H1 (cell line): Measurements from ENCODE around the gene GPRASP3. TPM values are rescaled to one million over a fixed set of nuclear protein-coding genes. Genes with fewer than 3 reads are reported as not detected.

Experiments used
- CEBPB ChIP-seq: IDR thresholded peaks from 2 replicates; pipeline ENCODE4 v1.6.1; 2012; ENCODE audit warnings: low read depth, low read length
- CREB1 ChIP-seq: IDR thresholded peaks from 2 replicates; pipeline ENCODE4 v1.6.1; 2012; ENCODE audit warnings: inconsistent platforms
- JUND ChIP-seq: IDR thresholded peaks from 2 replicates; pipeline ENCODE4 v1.6.1; 2011; ENCODE audit warnings: mild to moderate bottlenecking, improper control_type of control experiment, low read length
- POLR2AphosphoS5 ChIP-seq: IDR thresholded peaks from 2 replicates; pipeline ENCODE4 v1.6.1; 2011; ENCODE audit warnings: low read depth, low read length
- RXRA ChIP-seq: IDR thresholded peaks from 2 replicates; pipeline ENCODE4 v1.6.1; 2011; ENCODE audit warnings: low read depth, mild to moderate bottlenecking, low read length, moderate library complexity; ENCODE audit not compliant: insufficient read depth
- polyA plus RNA-seq, 7 experiments: library from polyadenylated mRNA; depleted of rRNA in 3 of 7; stranded (reverse) in 5 of 7; unstranded in 2 of 7; fragments of >200 nt in 5 of 7; fragments of 200-250 nt in 2 of 7; gene quantifications; 1 replicate in 5 of 7; 2 replicates in 1 of 7; 4 replicates in 1 of 7; pipeline versions ENCODE4 v1.2.1 to v1.2.3, GENCODE V29; 2011 to 2013; ENCODE audit warnings: missing spikeins in 2 of 7, mixed read lengths in 2 of 7
- total RNA-seq: library from RNA; stranded (reverse); fragmentation: NEBNext Ultra II Directional; extraction: Animal tissue kit (Norgen Biotek cat#: 25700); gene quantifications from 2 replicates; pipeline ENCODE4 v1.2.1, GENCODE V29; 2021
- TF ChIP-seq, protein P1 (sequence below): fragments of 300-600 bp; sonication (generic); IDR thresholded peaks from 2 replicates; pipeline ENCODE4 v1.7.1; 2012; ENCODE audit warnings: low read length, moderate library complexity, mild to moderate bottlenecking, inconsistent platforms; ENCODE audit not compliant: insufficient replicate concordance

GPRASP3 gene
- total and polyA plus RNA-seq, 2 of the 8 experiments (the other 6 are each of a cell fraction or from before 2014, with no cell fraction given) = 7.0 to 19.8 TPM

DNA sequence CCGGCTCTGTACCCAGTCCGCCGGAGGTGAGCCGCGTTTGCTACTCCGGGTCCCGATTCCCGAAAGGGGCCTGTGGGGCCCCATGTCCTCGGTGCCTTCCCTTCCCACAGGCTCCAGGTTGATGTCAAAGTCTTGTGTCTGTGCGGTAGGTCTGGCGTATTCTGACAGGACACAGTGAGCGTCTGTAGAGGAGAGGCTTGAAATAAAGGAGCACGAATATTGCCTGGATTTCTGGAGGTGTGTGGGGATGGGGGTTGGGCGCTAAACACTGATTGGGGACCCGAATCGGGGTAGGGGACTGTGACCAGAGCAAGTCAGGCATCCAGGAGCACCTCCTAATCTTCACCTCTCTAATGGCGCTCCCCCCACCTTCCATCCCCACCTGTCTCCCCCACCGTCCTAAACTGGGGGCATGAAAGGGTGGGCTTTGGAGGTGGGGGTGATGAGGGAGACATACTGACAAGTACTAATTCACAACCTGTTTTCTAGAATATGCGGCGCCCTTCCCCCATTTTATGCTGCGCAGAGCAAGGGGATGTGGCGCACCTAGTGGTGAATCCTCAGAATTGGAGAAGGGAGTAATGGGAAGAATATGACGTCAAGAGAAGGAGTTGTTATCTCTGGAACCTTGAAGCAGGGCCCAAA, 7.4 kb upstream of the GPRASP3 start (continued):
- no peak for TF ChIP-seq POLR2AphosphoS5
- peak; percentile 41; the same call in 1 of the 2 replicates for TF ChIP-seq CREB1
- TF ChIP-seq, protein P1, sequence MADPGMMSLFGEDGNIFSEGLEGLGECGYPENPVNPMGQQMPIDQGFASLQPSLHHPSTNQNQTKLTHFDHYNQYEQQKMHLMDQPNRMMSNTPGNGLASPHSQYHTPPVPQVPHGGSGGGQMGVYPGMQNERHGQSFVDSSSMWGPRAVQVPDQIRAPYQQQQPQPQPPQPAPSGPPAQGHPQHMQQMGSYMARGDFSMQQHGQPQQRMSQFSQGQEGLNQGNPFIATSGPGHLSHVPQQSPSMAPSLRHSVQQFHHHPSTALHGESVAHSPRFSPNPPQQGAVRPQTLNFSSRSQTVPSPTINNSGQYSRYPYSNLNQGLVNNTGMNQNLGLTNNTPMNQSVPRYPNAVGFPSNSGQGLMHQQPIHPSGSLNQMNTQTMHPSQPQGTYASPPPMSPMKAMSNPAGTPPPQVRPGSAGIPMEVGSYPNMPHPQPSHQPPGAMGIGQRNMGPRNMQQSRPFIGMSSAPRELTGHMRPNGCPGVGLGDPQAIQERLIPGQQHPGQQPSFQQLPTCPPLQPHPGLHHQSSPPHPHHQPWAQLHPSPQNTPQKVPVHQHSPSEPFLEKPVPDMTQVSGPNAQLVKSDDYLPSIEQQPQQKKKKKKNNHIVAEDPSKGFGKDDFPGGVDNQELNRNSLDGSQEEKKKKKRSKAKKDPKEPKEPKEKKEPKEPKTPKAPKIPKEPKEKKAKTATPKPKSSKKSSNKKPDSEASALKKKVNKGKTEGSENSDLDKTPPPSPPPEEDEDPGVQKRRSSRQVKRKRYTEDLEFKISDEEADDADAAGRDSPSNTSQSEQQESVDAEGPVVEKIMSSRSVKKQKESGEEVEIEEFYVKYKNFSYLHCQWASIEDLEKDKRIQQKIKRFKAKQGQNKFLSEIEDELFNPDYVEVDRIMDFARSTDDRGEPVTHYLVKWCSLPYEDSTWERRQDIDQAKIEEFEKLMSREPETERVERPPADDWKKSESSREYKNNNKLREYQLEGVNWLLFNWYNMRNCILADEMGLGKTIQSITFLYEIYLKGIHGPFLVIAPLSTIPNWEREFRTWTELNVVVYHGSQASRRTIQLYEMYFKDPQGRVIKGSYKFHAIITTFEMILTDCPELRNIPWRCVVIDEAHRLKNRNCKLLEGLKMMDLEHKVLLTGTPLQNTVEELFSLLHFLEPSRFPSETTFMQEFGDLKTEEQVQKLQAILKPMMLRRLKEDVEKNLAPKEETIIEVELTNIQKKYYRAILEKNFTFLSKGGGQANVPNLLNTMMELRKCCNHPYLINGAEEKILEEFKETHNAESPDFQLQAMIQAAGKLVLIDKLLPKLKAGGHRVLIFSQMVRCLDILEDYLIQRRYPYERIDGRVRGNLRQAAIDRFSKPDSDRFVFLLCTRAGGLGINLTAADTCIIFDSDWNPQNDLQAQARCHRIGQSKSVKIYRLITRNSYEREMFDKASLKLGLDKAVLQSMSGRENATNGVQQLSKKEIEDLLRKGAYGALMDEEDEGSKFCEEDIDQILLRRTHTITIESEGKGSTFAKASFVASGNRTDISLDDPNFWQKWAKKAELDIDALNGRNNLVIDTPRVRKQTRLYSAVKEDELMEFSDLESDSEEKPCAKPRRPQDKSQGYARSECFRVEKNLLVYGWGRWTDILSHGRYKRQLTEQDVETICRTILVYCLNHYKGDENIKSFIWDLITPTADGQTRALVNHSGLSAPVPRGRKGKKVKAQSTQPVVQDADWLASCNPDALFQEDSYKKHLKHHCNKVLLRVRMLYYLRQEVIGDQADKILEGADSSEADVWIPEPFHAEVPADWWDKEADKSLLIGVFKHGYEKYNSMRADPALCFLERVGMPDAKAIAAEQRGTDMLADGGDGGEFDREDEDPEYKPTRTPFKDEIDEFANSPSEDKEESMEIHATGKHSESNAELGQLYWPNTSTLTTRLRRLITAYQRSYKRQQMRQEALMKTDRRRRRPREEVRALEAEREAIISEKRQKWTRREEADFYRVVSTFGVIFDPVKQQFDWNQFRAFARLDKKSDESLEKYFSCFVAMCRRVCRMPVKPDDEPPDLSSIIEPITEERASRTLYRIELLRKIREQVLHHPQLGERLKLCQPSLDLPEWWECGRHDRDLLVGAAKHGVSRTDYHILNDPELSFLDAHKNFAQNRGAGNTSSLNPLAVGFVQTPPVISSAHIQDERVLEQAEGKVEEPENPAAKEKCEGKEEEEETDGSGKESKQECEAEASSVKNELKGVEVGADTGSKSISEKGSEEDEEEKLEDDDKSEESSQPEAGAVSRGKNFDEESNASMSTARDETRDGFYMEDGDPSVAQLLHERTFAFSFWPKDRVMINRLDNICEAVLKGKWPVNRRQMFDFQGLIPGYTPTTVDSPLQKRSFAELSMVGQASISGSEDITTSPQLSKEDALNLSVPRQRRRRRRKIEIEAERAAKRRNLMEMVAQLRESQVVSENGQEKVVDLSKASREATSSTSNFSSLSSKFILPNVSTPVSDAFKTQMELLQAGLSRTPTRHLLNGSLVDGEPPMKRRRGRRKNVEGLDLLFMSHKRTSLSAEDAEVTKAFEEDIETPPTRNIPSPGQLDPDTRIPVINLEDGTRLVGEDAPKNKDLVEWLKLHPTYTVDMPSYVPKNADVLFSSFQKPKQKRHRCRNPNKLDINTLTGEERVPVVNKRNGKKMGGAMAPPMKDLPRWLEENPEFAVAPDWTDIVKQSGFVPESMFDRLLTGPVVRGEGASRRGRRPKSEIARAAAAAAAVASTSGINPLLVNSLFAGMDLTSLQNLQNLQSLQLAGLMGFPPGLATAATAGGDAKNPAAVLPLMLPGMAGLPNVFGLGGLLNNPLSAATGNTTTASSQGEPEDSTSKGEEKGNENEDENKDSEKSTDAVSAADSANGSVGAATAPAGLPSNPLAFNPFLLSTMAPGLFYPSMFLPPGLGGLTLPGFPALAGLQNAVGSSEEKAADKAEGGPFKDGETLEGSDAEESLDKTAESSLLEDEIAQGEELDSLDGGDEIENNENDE = no peak
- no peak for TF ChIP-seq JUND
- no peak for TF ChIP-seq CEBPB
- no peak for TF ChIP-seq RXRA
